HL-60 (cell line): Measurements from ENCODE around the gene LIPF.

ENCODE experiments used
- DNase-seq, 2 experiments: peaks; one replicate each; pipeline ENCODE4 v3.0.0-alpha.2; 2010 to 2020; ENCODE audit warnings: low read depth in 1 of 2, low spot score in 1 of 2
- H3K27ac ChIP-seq: fragments of 250-450 bp; sonication (Bioruptor Pico); replicated peaks from 2 replicates; pipeline ENCODE4 v1.5.1; 2020; ENCODE audit warnings: mild to moderate bottlenecking, moderate library complexity
- H3K27me3 ChIP-seq: fragments of 250-450 bp; sonication (Bioruptor Pico); 2 replicates; pipeline ENCODE4 v1.5.1; 2021; ENCODE audit warnings: mild to moderate bottlenecking, moderate library complexity; ENCODE audit not compliant: insufficient read depth, poor library complexity, severe bottlenecking
- H3K4me3 ChIP-seq: replicated peaks from 2 replicates; pipeline ENCODE4 v1.5.1; 2011; ENCODE audit warnings: mild to moderate bottlenecking, control low read depth, low read length; ENCODE audit not compliant: insufficient read depth
- GABPA ChIP-seq: IDR thresholded peaks from 2 replicates; pipeline ENCODE4 v1.6.1; 2012; ENCODE audit warnings: low read depth
- TF ChIP-seq, protein P1 (sequence below): IDR thresholded peaks from one replicate; pipeline ENCODE4 v1.5.1; 2011; ENCODE audit warnings: low read length, control low read depth, inconsistent platforms; ENCODE audit not compliant: insufficient read depth

The LIPF gene

DNA sequence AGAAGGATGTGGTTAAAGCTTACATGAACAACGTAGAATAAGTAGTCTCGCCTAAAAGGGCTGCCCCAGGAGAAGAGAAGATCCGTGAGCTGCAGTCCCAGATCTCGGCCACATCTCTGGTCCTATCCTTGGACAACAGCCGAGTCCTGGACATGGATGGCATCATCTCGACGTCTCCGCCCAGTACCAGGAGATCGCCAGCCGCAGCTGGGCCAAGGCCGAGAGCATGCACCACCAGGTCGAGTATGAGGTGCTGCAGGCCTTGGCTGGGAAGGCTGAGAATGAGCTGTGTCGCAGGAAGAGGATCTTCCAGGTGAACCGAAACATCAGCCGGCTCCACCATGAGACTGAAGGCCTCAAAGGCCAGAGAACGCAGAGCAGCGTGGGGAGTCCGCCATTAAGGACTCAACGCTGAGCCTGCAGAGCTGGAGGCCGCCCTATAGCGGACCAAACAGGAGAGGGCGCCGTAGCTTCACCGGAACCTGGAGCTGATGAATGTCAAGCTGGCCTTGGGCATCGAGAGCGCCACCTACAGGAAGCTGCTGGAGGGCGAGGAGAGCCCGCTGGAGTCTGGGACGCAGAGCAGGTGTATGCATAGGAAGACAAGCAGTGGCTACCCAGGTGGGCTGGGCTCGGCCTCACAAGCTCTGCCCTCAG lies 64.0 kb downstream of the LIPF start:
- TF ChIP-seq, protein P1, sequence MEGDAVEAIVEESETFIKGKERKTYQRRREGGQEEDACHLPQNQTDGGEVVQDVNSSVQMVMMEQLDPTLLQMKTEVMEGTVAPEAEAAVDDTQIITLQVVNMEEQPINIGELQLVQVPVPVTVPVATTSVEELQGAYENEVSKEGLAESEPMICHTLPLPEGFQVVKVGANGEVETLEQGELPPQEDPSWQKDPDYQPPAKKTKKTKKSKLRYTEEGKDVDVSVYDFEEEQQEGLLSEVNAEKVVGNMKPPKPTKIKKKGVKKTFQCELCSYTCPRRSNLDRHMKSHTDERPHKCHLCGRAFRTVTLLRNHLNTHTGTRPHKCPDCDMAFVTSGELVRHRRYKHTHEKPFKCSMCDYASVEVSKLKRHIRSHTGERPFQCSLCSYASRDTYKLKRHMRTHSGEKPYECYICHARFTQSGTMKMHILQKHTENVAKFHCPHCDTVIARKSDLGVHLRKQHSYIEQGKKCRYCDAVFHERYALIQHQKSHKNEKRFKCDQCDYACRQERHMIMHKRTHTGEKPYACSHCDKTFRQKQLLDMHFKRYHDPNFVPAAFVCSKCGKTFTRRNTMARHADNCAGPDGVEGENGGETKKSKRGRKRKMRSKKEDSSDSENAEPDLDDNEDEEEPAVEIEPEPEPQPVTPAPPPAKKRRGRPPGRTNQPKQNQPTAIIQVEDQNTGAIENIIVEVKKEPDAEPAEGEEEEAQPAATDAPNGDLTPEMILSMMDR, result peak; percentile 13
- no peak for TF ChIP-seq GABPA
- H3K4me3 ChIP-seq, result no peak overlapping the region
- H3K27ac ChIP-seq, result no peak overlapping the region
- peak in 1 of 2 experiments; percentile 66 for DNase-seq
- H3K27me3 ChIP-seq, result no peaks in the 10 kb centered on the region
